Measurements from ENCODE around the gene STK11IP. TPM values are rescaled to one million over a fixed set of nuclear protein-coding genes. Genes with fewer than 3 reads are reported as not detected.

The STK11IP gene
- total and polyA plus RNA-seq, 10 of the 15 experiments (the other 5 are each of a cell fraction or from before 2014, with no cell fraction given) = 0.42 to 24.0 (median 11.4) TPM

DNA sequence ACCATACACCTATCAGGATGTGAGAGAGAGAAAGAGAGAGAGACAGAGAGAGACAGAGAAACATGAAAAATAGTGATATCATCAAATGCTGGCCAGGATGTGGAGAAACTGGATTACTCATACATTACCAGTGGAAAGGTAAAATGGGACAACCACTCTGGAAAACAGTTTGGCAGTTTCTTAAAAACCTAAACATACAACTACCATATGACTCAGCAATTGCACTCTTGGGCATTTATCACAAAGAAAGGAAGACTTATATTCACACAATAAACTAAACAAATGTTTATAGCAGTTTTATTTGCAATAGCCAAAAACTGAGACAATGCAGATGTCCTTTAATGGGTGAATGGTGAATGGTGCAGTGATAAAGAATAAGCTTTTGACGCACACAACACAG is 58.9 kb downstream of the STK11IP start:
- Histone ChIP-seq H3K27me3 (replicated peaks in 1 of 2; ENCODE audit: control insufficient read depth in 2 of 2, insufficient read depth in 2 of 2, low read length in 1 of 2) (no peaks in the 10 kb centered on the region), H3K27ac (ENCODE audit: control insufficient read depth, insufficient read depth) (no peak overlapping the region), H4K20me1 (ENCODE audit: control insufficient read depth, insufficient read depth) (no peaks in the 10 kb centered on the region), H3K36me3 (ENCODE audit: control insufficient read depth in 2 of 2, insufficient read depth in 2 of 2, low read length in 1 of 2) (no peaks in the 10 kb centered on the region), H2AFZ (ENCODE audit: control insufficient read depth, low read depth, low read length) (no peak overlapping the region), H3K4me3 (no peak overlapping the region), H3K9ac (ENCODE audit: control insufficient read depth, insufficient read depth, low read length) (no peak overlapping the region), H3K4me1 (ENCODE audit: control insufficient read depth, insufficient read depth, low read length) (no peaks in the 10 kb centered on the region; the same call in 1 of the 2 replicates), H3K4me2 (ENCODE audit: control insufficient read depth, insufficient read depth) (no peak overlapping the region), H3K9me3 (replicated peaks; ENCODE audit: control insufficient read depth, insufficient read depth, low read length) (peaks cover 7% of the 10 kb centered on the region; the same call in 2 of the 3 replicates), H3K79me2 (ENCODE audit: control insufficient read depth, insufficient read depth, low read length) (no peaks in the 10 kb centered on the region)
- SMC1A ChIA-PET (ENCODE audit: uncharacterized antibody, unreplicated experiment) = no interaction called here
- DNase-seq (ENCODE audit: low read depth, low spot score) (no peak), ATAC-seq (no peak), FAIRE-seq (no peak)
- intact Hi-C loops (cut with micrococcal nuclease; ENCODE audit: unreplicated experiment) = no loop called here
- in situ Hi-C loops (cut with MboI) = no loop called here
- WGBS (ENCODE audit: insufficient coverage, insufficient replicate concordance, low lambda C conversion rate, missing lambda C conversion rate) = 96% methylated on average over 1 of the region's 1 CpG
- RAD21 ChIA-PET (ENCODE audit: unreplicated experiment) = no interaction called here
- CTCF ChIA-PET = no interaction called here
- POLR2A ChIA-PET = no interaction called here
- BruUV-seq (replicated peaks) = no TSS peak
- TF ChIP-seq, protein P1, sequence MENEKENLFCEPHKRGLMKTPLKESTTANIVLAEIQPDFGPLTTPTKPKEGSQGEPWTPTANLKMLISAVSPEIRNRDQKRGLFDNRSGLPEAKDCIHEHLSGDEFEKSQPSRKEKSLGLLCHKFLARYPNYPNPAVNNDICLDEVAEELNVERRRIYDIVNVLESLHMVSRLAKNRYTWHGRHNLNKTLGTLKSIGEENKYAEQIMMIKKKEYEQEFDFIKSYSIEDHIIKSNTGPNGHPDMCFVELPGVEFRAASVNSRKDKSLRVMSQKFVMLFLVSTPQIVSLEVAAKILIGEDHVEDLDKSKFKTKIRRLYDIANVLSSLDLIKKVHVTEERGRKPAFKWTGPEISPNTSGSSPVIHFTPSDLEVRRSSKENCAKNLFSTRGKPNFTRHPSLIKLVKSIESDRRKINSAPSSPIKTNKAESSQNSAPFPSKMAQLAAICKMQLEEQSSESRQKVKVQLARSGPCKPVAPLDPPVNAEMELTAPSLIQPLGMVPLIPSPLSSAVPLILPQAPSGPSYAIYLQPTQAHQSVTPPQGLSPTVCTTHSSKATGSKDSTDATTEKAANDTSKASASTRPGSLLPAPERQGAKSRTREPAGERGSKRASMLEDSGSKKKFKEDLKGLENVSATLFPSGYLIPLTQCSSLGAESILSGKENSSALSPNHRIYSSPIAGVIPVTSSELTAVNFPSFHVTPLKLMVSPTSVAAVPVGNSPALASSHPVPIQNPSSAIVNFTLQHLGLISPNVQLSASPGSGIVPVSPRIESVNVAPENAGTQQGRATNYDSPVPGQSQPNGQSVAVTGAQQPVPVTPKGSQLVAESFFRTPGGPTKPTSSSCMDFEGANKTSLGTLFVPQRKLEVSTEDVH (IDR thresholded peaks at IDR 0.05; ENCODE audit: low read depth, partially characterized antibody) = no peak
- TF ChIP-seq PAX8 (IDR thresholded peaks at IDR 0.05) (no peak), HDAC2 (IDR thresholded peaks at IDR 0.05) (no peak), TAF1 (IDR thresholded peaks at IDR 0.05; ENCODE audit: borderline replicate concordance, low read depth, low read length) (no peak), CREM (IDR thresholded peaks at IDR 0.05; ENCODE audit: low read depth) (no peak), ZNF384 (IDR thresholded peaks at IDR 0.05; ENCODE audit: borderline replicate concordance, low read depth, low read length) (no peak), FOXK2 (IDR thresholded peaks at IDR 0.05) (no peak), SREBF2 (IDR thresholded peaks at IDR 0.05; ENCODE audit: low read length) (no peak), ZBED1 (IDR thresholded peaks at IDR 0.05; ENCODE audit: borderline replicate concordance) (no peak), EZH2 (IDR thresholded peaks at IDR 0.05; ENCODE audit: borderline replicate concordance, control insufficient read depth, low read depth, low read length) (no peak), BRCA1 (IDR thresholded peaks at IDR 0.05; ENCODE audit: low read depth, low read length) (no peak), CBX3 (IDR thresholded peaks at IDR 0.05; ENCODE audit: borderline replicate concordance, low read depth) (no peak), TCF7 (IDR thresholded peaks at IDR 0.05; ENCODE audit: borderline replicate concordance) (no peak)
- TF ChIP-seq, protein P2, sequence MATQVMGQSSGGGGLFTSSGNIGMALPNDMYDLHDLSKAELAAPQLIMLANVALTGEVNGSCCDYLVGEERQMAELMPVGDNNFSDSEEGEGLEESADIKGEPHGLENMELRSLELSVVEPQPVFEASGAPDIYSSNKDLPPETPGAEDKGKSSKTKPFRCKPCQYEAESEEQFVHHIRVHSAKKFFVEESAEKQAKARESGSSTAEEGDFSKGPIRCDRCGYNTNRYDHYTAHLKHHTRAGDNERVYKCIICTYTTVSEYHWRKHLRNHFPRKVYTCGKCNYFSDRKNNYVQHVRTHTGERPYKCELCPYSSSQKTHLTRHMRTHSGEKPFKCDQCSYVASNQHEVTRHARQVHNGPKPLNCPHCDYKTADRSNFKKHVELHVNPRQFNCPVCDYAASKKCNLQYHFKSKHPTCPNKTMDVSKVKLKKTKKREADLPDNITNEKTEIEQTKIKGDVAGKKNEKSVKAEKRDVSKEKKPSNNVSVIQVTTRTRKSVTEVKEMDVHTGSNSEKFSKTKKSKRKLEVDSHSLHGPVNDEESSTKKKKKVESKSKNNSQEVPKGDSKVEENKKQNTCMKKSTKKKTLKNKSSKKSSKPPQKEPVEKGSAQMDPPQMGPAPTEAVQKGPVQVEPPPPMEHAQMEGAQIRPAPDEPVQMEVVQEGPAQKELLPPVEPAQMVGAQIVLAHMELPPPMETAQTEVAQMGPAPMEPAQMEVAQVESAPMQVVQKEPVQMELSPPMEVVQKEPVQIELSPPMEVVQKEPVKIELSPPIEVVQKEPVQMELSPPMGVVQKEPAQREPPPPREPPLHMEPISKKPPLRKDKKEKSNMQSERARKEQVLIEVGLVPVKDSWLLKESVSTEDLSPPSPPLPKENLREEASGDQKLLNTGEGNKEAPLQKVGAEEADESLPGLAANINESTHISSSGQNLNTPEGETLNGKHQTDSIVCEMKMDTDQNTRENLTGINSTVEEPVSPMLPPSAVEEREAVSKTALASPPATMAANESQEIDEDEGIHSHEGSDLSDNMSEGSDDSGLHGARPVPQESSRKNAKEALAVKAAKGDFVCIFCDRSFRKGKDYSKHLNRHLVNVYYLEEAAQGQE (IDR thresholded peaks at IDR 0.05; ENCODE audit: low read depth, low read length) = no peak
- TF ChIP-seq, protein P3, sequence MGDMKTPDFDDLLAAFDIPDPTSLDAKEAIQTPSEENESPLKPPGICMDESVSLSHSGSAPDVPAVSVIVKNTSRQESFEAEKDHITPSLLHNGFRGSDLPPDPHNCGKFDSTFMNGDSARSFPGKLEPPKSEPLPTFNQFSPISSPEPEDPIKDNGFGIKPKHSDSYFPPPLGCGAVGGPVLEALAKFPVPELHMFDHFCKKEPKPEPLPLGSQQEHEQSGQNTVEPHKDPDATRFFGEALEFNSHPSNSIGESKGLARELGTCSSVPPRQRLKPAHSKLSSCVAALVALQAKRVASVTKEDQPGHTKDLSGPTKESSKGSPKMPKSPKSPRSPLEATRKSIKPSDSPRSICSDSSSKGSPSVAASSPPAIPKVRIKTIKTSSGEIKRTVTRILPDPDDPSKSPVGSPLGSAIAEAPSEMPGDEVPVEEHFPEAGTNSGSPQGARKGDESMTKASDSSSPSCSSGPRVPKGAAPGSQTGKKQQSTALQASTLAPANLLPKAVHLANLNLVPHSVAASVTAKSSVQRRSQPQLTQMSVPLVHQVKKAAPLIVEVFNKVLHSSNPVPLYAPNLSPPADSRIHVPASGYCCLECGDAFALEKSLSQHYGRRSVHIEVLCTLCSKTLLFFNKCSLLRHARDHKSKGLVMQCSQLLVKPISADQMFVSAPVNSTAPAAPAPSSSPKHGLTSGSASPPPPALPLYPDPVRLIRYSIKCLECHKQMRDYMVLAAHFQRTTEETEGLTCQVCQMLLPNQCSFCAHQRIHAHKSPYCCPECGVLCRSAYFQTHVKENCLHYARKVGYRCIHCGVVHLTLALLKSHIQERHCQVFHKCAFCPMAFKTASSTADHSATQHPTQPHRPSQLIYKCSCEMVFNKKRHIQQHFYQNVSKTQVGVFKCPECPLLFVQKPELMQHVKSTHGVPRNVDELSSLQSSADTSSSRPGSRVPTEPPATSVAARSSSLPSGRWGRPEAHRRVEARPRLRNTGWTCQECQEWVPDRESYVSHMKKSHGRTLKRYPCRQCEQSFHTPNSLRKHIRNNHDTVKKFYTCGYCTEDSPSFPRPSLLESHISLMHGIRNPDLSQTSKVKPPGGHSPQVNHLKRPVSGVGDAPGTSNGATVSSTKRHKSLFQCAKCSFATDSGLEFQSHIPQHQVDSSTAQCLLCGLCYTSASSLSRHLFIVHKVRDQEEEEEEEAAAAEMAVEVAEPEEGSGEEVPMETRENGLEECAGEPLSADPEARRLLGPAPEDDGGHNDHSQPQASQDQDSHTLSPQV (IDR thresholded peaks at IDR 0.05) = no peak
- TF ChIP-seq, protein P4, sequence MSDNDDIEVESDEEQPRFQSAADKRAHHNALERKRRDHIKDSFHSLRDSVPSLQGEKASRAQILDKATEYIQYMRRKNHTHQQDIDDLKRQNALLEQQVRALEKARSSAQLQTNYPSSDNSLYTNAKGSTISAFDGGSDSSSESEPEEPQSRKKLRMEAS (IDR thresholded peaks at IDR 0.05; ENCODE audit: low read depth, low read length) = no peak
